Measurements from ENCODE around the gene CDCA3. TPM values are rescaled to one million over a fixed set of nuclear protein-coding genes. Genes with fewer than 3 reads are reported as not detected.
A peak's percentile ranks its signal among the peaks of the same experiment; 100 is the strongest.

Gene CDCA3
- total and polyA plus RNA-seq, 2 of the 13 experiments (the other 11 are each of a cell fraction or from before 2014, with no cell fraction given) = 32.7 to 56.5 TPM

- no peak for TF ChIP-seq NR0B2 (CRISPR knock-in tag; IDR thresholded peaks at IDR 0.05)
- no peak for TF ChIP-seq TCF12 (IDR thresholded peaks at IDR 0.05)
- TF ChIP-seq TCF12 (CRISPR knock-in tag; IDR thresholded peaks at IDR 0.05) = 0 out of 2 replicates have a peak, but pooled peaks have one; percentile 11
- TF ChIP-seq CHD2 (IDR thresholded peaks at IDR 0.05; ENCODE audit: low read depth, low read length) = no peak
- TF ChIP-seq, protein P1, sequence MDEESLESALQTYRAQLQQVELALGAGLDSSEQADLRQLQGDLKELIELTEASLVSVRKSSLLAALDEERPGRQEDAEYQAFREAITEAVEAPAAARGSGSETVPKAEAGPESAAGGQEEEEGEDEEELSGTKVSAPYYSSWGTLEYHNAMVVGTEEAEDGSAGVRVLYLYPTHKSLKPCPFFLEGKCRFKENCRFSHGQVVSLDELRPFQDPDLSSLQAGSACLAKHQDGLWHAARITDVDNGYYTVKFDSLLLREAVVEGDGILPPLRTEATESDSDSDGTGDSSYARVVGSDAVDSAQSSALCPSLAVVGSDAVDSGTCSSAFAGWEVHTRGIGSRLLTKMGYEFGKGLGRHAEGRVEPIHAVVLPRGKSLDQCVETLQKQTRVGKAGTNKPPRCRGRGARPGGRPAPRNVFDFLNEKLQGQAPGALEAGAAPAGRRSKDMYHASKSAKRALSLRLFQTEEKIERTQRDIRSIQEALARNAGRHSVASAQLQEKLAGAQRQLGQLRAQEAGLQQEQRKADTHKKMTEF (CRISPR knock-in tag; IDR thresholded peaks at IDR 0.05) = no peak
- no peak for TF ChIP-seq ZMAT5 (CRISPR knock-in tag; IDR thresholded peaks at IDR 0.05; ENCODE audit: borderline replicate concordance, low read depth)
- TF ChIP-seq ZBTB1 (CRISPR knock-in tag; IDR thresholded peaks at IDR 0.05; ENCODE audit: borderline replicate concordance) = no peak
- no peak for TF ChIP-seq ZFP82 (CRISPR knock-in tag; IDR thresholded peaks at IDR 0.05; ENCODE audit: borderline replicate concordance)
- no peak for TF ChIP-seq DDIT3 (CRISPR knock-in tag; IDR thresholded peaks at IDR 0.05)
- no peak for TF ChIP-seq ETV6 (CRISPR knock-in tag; conservative IDR thresholded peaks at IDR 0.05)
- TF ChIP-seq HOXA5 (CRISPR knock-in tag; IDR thresholded peaks at IDR 0.05) = no peak
- no peak for TF ChIP-seq ZNF543 (CRISPR knock-in tag; IDR thresholded peaks at IDR 0.05)
- no peak for TF ChIP-seq THYN1 (CRISPR knock-in tag; IDR thresholded peaks at IDR 0.05; ENCODE audit: borderline replicate concordance, low read depth)
- peak; percentile 49; the same call in 1 of the 2 replicates for TF ChIP-seq ZNF431 (CRISPR knock-in tag; IDR thresholded peaks at IDR 0.05; ENCODE audit: borderline replicate concordance, low read depth)
- 0 out of 2 replicates have a peak, but pooled peaks have one; percentile 16 for TF ChIP-seq HMGXB3 (CRISPR knock-in tag; IDR thresholded peaks at IDR 0.05; ENCODE audit: borderline replicate concordance)
- no peak for TF ChIP-seq ZBTB3 (CRISPR knock-in tag; IDR thresholded peaks at IDR 0.05; ENCODE audit: borderline replicate concordance, low read depth)
- TF ChIP-seq, protein P2, sequence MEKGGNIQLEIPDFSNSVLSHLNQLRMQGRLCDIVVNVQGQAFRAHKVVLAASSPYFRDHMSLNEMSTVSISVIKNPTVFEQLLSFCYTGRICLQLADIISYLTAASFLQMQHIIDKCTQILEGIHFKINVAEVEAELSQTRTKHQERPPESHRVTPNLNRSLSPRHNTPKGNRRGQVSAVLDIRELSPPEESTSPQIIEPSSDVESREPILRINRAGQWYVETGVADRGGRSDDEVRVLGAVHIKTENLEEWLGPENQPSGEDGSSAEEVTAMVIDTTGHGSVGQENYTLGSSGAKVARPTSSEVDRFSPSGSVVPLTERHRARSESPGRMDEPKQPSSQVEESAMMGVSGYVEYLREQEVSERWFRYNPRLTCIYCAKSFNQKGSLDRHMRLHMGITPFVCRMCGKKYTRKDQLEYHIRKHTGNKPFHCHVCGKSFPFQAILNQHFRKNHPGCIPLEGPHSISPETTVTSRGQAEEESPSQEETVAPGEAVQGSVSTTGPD (CRISPR knock-in tag; IDR thresholded peaks at IDR 0.05) = no peak
- TF ChIP-seq ZBTB42 (CRISPR knock-in tag; IDR thresholded peaks at IDR 0.05) = no peak
- 0 out of 2 replicates have a peak, but pooled peaks have one; percentile 7 for TF ChIP-seq HMG20A (CRISPR knock-in tag; IDR thresholded peaks at IDR 0.05; ENCODE audit: borderline replicate concordance)
- peak; percentile 47; the same call in 1 of the 2 replicates for TF ChIP-seq ZNF564 (CRISPR knock-in tag; IDR thresholded peaks at IDR 0.05)
Observed at GRCh38 chr12:6871052-6871957, 20.2 kb upstream of the CDCA3 start (continued).

Data from HepG2 (cell line).